ENCODE results near the gene CAMK2G.
"Not testable (repeated sequence)": the region's sequence is repeated elsewhere in the genome, so short reads cannot be mapped to it uniquely, and the experiment has no call there.

GRCh38 chr10:73919481-73919880 is 45.1 kb upstream of the CAMK2G start:
- not testable (repeated sequence) for TF ChIP-seq EZH2 (IDR thresholded peaks at IDR 0.05; ENCODE audit: borderline replicate concordance, low read length); CTCF (conservative IDR thresholded peaks at IDR 0.05 in 1 of 2, IDR thresholded peaks at IDR 0.05 in 1 of 2; ENCODE audit: extremely low read depth in 1 of 2, insufficient read depth in 1 of 2, low read depth in 1 of 2, low read length in 2 of 2)
